ENCODE data around the gene PRPF39. TPM values are rescaled to one million over a fixed set of nuclear protein-coding genes. Genes with fewer than 3 reads are reported as not detected.
"Not testable (repeated sequence)": the region's sequence is repeated elsewhere in the genome, so short reads cannot be mapped to it uniquely, and the experiment has no call there.

The PRPF39 gene
- total and polyA plus RNA-seq, 2 experiments from 2014 or later = 30.4 to 40.7 TPM

DNA sequence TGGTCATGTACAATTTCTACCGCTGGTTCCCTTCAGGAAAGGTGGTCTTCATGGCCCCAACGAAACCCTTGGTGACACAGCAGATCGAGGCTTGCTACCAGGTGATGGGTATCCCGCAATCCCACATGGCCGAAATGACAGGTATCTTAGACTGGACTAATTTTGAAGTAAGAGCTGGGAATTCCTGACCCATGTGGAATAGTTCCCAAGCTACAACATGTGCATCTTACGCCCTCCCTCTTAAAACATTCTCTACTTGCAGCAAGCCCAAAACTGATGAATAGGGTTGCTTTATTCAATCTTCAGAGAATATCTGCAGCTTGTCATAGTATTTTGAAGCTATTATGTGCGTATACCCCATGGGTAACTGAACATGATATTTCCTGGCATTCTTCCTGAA is 52.5 kb downstream of the PRPF39 start:
- TF ChIP-seq, protein P1, sequence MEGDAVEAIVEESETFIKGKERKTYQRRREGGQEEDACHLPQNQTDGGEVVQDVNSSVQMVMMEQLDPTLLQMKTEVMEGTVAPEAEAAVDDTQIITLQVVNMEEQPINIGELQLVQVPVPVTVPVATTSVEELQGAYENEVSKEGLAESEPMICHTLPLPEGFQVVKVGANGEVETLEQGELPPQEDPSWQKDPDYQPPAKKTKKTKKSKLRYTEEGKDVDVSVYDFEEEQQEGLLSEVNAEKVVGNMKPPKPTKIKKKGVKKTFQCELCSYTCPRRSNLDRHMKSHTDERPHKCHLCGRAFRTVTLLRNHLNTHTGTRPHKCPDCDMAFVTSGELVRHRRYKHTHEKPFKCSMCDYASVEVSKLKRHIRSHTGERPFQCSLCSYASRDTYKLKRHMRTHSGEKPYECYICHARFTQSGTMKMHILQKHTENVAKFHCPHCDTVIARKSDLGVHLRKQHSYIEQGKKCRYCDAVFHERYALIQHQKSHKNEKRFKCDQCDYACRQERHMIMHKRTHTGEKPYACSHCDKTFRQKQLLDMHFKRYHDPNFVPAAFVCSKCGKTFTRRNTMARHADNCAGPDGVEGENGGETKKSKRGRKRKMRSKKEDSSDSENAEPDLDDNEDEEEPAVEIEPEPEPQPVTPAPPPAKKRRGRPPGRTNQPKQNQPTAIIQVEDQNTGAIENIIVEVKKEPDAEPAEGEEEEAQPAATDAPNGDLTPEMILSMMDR (IDR thresholded peaks at IDR 0.05; ENCODE audit: low read depth, low read length) = no peak
- DNase-seq (ENCODE audit: low read depth in 1 of 2, low spot score in 1 of 2) = no peak
- Histone ChIP-seq H3K9me3 (ENCODE audit: low read depth) (no peaks in the 10 kb centered on the region), H3K4me1 (ENCODE audit: low read depth) (peaks cover 20% of the 10 kb centered on the region), H3K27ac (peak overlapping the region; percentile 72), H3K4me3 (peak overlapping the region; percentile 82), H3K27me3 (no peaks in the 10 kb centered on the region), H3K36me3 (no peaks in the 10 kb centered on the region)

DNA sequence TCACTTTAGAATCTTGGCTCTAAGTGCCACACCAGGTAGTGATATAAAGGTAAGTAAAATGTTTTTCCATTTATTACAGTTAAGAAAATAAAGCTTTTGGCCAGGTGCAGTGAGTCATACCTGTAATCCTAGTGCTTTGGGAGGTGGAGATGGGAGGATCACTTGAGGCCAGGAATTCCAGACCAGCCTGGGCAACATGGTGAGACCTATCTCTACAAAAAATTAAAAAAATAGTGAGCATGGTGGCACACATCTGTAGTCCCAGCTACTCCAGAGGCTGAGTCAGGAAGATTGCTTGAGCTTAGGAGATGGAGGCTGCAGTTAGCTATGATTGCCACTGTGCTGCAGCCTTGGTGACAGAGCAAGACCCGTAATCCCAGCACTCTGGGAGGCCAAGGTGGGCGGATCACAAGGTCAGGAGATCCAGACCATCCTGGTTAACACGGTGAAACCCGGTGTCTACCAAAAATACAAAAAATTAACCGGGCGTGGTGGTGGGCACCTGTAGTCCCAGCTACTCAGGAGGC is 56.8 kb downstream of the PRPF39 start:
- peaks cover 20% of the 10 kb centered on the region for H3K4me1 ChIP-seq (ENCODE audit: low read depth)
- H3K36me3 ChIP-seq = no peaks in the 10 kb centered on the region
- no peak overlapping the region for H3K4me3 ChIP-seq
- TF ChIP-seq, protein P1 (IDR thresholded peaks at IDR 0.05; ENCODE audit: low read depth, low read length) = no peak
- no peak overlapping the region for H3K27ac ChIP-seq
- no peaks in the 10 kb centered on the region for H3K9me3 ChIP-seq (ENCODE audit: low read depth)
- H3K27me3 ChIP-seq = no peaks in the 10 kb centered on the region
- DNase-seq (ENCODE audit: low read depth in 1 of 2, low spot score in 1 of 2) = no peak

DNA sequence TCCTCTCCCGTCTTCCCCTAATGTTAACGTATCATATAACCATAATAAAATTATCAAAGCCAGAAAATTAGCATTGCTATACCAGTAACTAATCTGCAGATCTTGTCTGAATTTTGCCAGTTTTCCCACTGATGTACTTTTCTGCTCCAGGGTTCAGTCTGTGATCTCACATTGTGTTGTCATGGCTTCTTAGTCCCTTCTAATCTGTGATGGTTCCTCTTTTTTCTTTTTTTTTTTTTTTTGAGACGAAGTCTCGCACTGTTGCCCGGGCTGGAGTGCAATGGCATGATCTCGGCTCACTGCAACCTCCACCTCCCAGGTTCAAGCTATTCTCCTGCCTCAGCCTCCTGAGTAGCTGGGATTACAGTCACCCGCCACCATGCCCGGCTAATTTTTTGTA is 58.2 kb downstream of the PRPF39 start:
- H3K4me3 ChIP-seq; DNase-seq (ENCODE audit: low read depth in 1 of 2, low spot score in 1 of 2); H3K27me3 ChIP-seq; H3K27ac ChIP-seq; H3K36me3 ChIP-seq; H3K9me3 ChIP-seq (ENCODE audit: low read depth): not testable (repeated sequence)
- peaks cover 18% of the 10 kb centered on the region for H3K4me1 ChIP-seq (ENCODE audit: low read depth)

DNA sequence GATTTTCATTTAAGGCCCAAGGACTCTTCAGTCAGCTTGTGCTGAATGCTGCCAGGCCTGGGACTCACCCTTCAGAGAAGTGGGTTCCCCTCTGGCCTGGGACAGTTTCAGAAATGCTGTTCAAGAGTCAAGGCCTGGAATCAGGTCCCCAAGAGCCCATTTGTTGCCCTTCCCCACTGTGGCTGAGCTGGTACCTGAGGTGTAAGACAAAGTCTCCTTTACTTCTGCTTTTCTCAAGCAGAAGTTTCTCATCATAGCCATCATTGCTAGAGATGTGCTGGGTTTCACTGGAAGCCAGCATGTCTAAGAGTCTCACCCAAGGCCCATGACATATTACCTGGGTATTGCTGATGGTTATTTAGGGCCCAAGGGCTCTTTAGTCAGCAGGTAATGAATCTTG is 60.7 kb downstream of the PRPF39 start:
- Histone ChIP-seq H3K27me3 (no peaks in the 10 kb centered on the region), H3K36me3 (no peaks in the 10 kb centered on the region), H3K4me3 (no peak overlapping the region), H3K4me1 (ENCODE audit: low read depth) (no peaks in the 10 kb centered on the region), H3K9me3 (ENCODE audit: low read depth) (no peaks in the 10 kb centered on the region), H3K27ac (no peak overlapping the region)
- no peak for DNase-seq (ENCODE audit: low read depth in 1 of 2, low spot score in 1 of 2)
- TF ChIP-seq, protein P1 (IDR thresholded peaks at IDR 0.05; ENCODE audit: low read depth, low read length) = no peak

DNA sequence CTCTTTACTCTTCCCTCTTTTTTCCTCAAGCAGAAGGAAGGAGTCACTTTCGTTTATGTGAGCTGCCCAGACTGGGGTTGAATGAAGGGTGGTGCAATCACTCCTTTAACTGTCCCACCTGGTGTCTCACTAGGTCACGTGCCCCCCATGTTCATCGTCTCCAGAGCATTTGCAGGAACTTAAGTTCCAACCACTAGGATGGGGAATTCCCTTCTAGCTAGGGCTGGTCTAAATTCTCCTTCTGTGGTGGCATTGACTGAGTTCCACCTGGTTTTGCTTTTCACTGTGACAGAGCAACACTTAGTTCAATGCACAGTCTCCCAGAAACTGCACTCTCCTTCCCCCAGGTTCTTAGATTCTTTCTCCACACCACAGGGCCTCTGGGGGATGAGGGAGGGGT is 61.3 kb downstream of the PRPF39 start:
- H3K9me3 ChIP-seq (ENCODE audit: low read depth) = no peaks in the 10 kb centered on the region
- TF ChIP-seq, protein P1 (IDR thresholded peaks at IDR 0.05; ENCODE audit: low read depth, low read length) = no peak
- no peaks in the 10 kb centered on the region for H3K4me1 ChIP-seq (ENCODE audit: low read depth)
- no peak for DNase-seq (ENCODE audit: low read depth in 1 of 2, low spot score in 1 of 2)
- H3K27ac ChIP-seq = no peak overlapping the region
- no peaks in the 10 kb centered on the region for H3K27me3 ChIP-seq
- no peaks in the 10 kb centered on the region for H3K36me3 ChIP-seq
- H3K4me3 ChIP-seq = no peak overlapping the region

DNA sequence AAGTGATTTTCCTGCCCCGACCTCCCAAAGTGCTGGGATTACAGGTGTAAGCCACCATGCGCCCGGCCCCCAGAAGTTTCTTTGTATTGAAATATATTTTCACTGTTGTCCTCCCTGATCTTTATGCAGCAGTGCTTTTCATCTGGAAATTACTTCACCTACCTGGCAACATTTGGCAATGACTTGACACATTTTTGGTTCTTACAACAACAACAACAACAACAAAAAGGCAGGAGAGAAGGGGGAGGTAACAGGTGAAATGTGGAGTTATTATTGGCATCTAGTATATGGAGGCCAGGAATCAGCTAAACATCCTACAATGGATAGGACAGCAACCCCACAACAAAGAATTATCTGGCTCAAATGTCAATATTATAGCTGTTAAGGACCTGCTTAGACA is 65.7 kb downstream of the PRPF39 start:
- H3K36me3 ChIP-seq = peaks cover 3% of the 10 kb centered on the region
- TF ChIP-seq, protein P1 (IDR thresholded peaks at IDR 0.05; ENCODE audit: low read depth, low read length) = no peak
- H3K4me3 ChIP-seq = no peak overlapping the region
- H3K9me3 ChIP-seq (ENCODE audit: low read depth) = no peaks in the 10 kb centered on the region
- H3K27ac ChIP-seq = no peak overlapping the region
- no peaks in the 10 kb centered on the region for H3K4me1 ChIP-seq (ENCODE audit: low read depth)
- no peaks in the 10 kb centered on the region for H3K27me3 ChIP-seq
- DNase-seq (ENCODE audit: low read depth in 1 of 2, low spot score in 1 of 2) = no peak
